Measurements from ENCODE around the gene PTGFRN. TPM values are rescaled to one million over a fixed set of nuclear protein-coding genes. Genes with fewer than 3 reads are reported as not detected.

The PTGFRN gene
- total and polyA plus RNA-seq, 9 of the 15 experiments (the other 6 are each of a cell fraction or from before 2014, with no cell fraction given) = 17.3 to 33.1 (median 25.7) TPM

GRCh38 chr1:116878804-116879477, 30.8 kb upstream of the PTGFRN start (continued):
- TF ChIP-seq PKNOX1 (IDR thresholded peaks at IDR 0.05) = peak; percentile 82
- peak in 1 of 2 experiments; percentile 6 for TF ChIP-seq E2F6 (IDR thresholded peaks at IDR 0.05; ENCODE audit: borderline replicate concordance in 1 of 2, extremely low read depth in 1 of 2, insufficient read depth in 1 of 2, insufficient read length in 1 of 2, low read depth in 1 of 2, low read length in 1 of 2, poor library complexity in 1 of 2, severe bottlenecking in 1 of 2)
- no peak for TF ChIP-seq DPF2 (IDR thresholded peaks at IDR 0.05)
- TF ChIP-seq CHD2 (IDR thresholded peaks at IDR 0.05; ENCODE audit: low read depth, low read length) = no peak
- 0 out of 2 replicates have a peak, but pooled peaks have one; percentile 3 for TF ChIP-seq NFIC (IDR thresholded peaks at IDR 0.05)
- no peak for TF ChIP-seq TRIM28 (IDR thresholded peaks at IDR 0.05)
- TF ChIP-seq ZNF140 (CRISPR knock-in tag; IDR thresholded peaks at IDR 0.05) = no peak
- TF ChIP-seq CC2D1A (IDR thresholded peaks at IDR 0.05) = no peak
- no peak for TF ChIP-seq TCF7L2 (IDR thresholded peaks at IDR 0.05; ENCODE audit: low read depth, low read length)
- 0 out of 2 replicates have a peak, but pooled peaks have one; percentile 43 for TF ChIP-seq LCOR (CRISPR knock-in tag; IDR thresholded peaks at IDR 0.05)
- no peak for TF ChIP-seq ZNF668 (CRISPR knock-in tag; IDR thresholded peaks at IDR 0.05)
- no peak for TF ChIP-seq NKRF (IDR thresholded peaks at IDR 0.05; ENCODE audit: borderline replicate concordance)
- TF ChIP-seq FOXA1 (IDR thresholded peaks at IDR 0.05; ENCODE audit: borderline replicate concordance) = no peak
- no peak for TF ChIP-seq DACH1 (IDR thresholded peaks at IDR 0.05; ENCODE audit: partially characterized antibody)
- TF ChIP-seq SP2 (IDR thresholded peaks at IDR 0.05; ENCODE audit: extremely low read depth, low read depth, low read length, poor library complexity, severe bottlenecking) = no peak
- peak; percentile 37 for TF ChIP-seq GABPB1 (CRISPR knock-in tag; IDR thresholded peaks at IDR 0.05)
- TF ChIP-seq RAD21 (CRISPR knock-in tag; conservative IDR thresholded peaks at IDR 0.05 in 1 of 2, IDR thresholded peaks at IDR 0.05 in 1 of 2) = peak in 1 of 2 experiments; percentile 33; a peak in 2 of 4 replicates
- no peak for TF ChIP-seq ZNF583 (CRISPR knock-in tag; IDR thresholded peaks at IDR 0.05)
- peak; percentile 56 for TF ChIP-seq CBFA2T3 (IDR thresholded peaks at IDR 0.05)
- peak; percentile 48; the same call in 1 of the 2 replicates for TF ChIP-seq ZNF740 (CRISPR knock-in tag; IDR thresholded peaks at IDR 0.05)
- no peak for TF ChIP-seq ZNF740 (tag; IDR thresholded peaks at IDR 0.05)
- peak; percentile 55; the same call in 1 of the 2 replicates for TF ChIP-seq MAFG (tag; conservative IDR thresholded peaks at IDR 0.05)
- peak; percentile 54 for TF ChIP-seq FOSL1 (tag; conservative IDR thresholded peaks at IDR 0.05)
- peak; percentile 51; the same call in 1 of the 2 replicates for TF ChIP-seq TFAP4 (CRISPR knock-in tag; IDR thresholded peaks at IDR 0.05; ENCODE audit: borderline replicate concordance)
